ENCODE data around the gene MVP. TPM values are rescaled to one million over a fixed set of nuclear protein-coding genes. Genes with fewer than 3 reads are reported as not detected.

The MVP gene
- total RNA-seq, 1 experiment from 2014 or later = 164 TPM

DNA sequence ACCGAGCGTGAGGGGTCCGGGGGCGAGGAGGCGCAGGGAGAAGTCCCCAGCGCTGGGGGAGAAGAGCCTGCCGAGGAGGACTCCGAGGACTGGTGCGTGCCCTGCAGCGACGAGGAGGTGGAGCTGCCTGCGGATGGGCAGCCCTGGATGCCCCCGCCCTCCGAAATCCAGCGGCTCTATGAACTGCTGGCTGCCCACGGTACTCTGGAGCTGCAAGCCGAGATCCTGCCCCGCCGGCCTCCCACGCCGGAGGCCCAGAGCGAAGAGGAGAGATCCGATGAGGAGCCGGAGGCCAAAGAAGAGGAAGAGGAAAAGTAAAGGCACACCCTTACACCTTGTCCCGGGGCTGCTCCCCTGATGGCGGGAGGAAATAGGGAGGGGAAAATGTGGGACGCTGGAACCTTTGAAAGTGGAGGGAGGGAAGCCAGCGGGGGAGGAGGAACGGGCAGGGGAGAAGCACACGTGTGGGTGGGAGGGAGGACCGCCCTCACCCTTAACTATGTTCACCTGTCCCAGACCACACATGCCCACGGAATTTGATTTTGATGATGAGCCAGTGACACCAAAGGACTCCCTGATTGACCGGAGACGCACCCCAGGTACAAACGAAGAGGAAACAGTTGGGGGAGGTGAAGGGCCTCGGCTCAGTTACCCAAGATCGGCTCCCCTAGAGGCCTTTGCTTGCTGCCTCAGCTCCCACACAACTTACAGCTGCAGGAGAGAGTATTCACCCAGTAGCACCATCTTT is 3.4 kb upstream of the MVP start:
- TF ChIP-seq, protein P1, sequence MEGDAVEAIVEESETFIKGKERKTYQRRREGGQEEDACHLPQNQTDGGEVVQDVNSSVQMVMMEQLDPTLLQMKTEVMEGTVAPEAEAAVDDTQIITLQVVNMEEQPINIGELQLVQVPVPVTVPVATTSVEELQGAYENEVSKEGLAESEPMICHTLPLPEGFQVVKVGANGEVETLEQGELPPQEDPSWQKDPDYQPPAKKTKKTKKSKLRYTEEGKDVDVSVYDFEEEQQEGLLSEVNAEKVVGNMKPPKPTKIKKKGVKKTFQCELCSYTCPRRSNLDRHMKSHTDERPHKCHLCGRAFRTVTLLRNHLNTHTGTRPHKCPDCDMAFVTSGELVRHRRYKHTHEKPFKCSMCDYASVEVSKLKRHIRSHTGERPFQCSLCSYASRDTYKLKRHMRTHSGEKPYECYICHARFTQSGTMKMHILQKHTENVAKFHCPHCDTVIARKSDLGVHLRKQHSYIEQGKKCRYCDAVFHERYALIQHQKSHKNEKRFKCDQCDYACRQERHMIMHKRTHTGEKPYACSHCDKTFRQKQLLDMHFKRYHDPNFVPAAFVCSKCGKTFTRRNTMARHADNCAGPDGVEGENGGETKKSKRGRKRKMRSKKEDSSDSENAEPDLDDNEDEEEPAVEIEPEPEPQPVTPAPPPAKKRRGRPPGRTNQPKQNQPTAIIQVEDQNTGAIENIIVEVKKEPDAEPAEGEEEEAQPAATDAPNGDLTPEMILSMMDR (IDR thresholded peaks at IDR 0.05; ENCODE audit: unreplicated experiment) = no peak
- Mint-ChIP-seq H3K9me3 (ENCODE audit: low read depth, unreplicated experiment) (no peaks in the 10 kb centered on the region), H3K36me3 (ENCODE audit: insufficient read depth, unreplicated experiment) (peaks cover 90% of the 10 kb centered on the region), H3K27ac (ENCODE audit: unreplicated experiment) (peak overlapping the region; percentile 94), H3K27me3 (ENCODE audit: unreplicated experiment) (peaks cover 36% of the 10 kb centered on the region), H3K4me1 (ENCODE audit: low read depth, unreplicated experiment) (peaks cover 42% of the 10 kb centered on the region), H3K4me3 (ENCODE audit: low read depth, unreplicated experiment) (peak overlapping the region; percentile 96)
- CTCF ChIA-PET = interaction anchor here (0.6 to 3.5 kb wide), 15 partner anchors 10 to 169 kb away, joined by 3 to 35 read pairs (median 4); partner anchors contain the start of genes KIF22, MAZ and SEZ6L2
- intact Hi-C loops (cut with micrococcal nuclease; ENCODE audit: unreplicated experiment) = loop anchor here (10.0 kb wide), 1 partner anchor 112 kb away; no protein-coding TSS in a partner anchor
- DNase-seq = peak; percentile 76
- BruUV-seq (replicated peaks) = no TSS peak

DNA sequence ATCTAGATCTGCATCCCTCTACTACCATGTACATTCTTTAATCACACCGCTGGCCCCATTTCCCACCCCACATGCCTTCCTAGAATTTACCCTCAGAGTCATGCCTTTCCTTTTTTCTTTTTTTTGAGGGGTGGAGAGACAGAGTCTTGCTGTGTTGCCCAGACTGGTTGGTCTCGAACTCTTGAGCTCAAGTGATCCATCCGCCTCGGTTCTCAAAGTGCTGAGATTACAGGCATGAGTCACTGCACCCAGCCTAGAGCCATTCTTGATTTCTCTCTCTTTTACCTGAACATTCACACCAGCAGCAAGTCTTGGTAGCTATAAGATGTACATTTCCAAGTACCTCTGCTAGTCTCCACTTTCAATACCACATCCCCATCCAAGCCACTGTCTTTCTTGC is 2.2 kb upstream of the MVP start:
- BruUV-seq (replicated peaks) = no TSS peak
- H3K27me3 Mint-ChIP-seq (ENCODE audit: unreplicated experiment) = peaks cover 24% of the 10 kb centered on the region
- TF ChIP-seq, protein P1 (IDR thresholded peaks at IDR 0.05; ENCODE audit: unreplicated experiment) = no peak
- no peak for DNase-seq
- H3K4me1 Mint-ChIP-seq (ENCODE audit: low read depth, unreplicated experiment) = peaks cover 42% of the 10 kb centered on the region
- no peak overlapping the region for H3K27ac Mint-ChIP-seq (ENCODE audit: unreplicated experiment)
- peak overlapping the region; percentile 52 for H3K4me3 Mint-ChIP-seq (ENCODE audit: low read depth, unreplicated experiment)
- H3K36me3 Mint-ChIP-seq (ENCODE audit: insufficient read depth, unreplicated experiment) = peaks cover 96% of the 10 kb centered on the region
- CTCF ChIA-PET = interaction anchor here (0.7 to 3.5 kb wide), 2 partner anchors 30 to 41 kb away, joined by 3 to 12 read pairs; no protein-coding TSS in a partner anchor
- intact Hi-C loops (cut with micrococcal nuclease; ENCODE audit: unreplicated experiment) = loop anchor here (10.0 kb wide), 1 partner anchor 113 kb away; no protein-coding TSS in a partner anchor
- no peaks in the 10 kb centered on the region for H3K9me3 Mint-ChIP-seq (ENCODE audit: low read depth, unreplicated experiment)

DNA sequence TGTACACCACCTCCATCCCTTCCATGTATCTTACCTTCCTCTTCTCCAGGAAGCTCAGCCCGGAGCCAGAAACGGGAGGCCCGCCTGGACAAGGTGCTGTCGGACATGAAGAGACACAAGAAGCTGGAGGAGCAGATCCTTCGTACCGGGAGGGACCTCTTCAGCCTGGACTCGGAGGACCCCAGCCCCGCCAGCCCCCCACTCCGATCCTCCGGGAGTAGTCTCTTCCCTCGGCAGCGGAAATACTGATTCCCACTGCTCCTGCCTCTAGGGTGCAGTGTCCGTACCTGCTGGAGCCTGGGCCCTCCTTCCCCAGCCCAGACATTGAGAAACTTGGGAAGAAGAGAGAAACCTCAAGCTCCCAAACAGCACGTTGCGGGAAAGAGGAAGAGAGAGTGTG is 756 bp upstream of the MVP start:
- Mint-ChIP-seq H3K4me1 (ENCODE audit: low read depth, unreplicated experiment) (peaks cover 38% of the 10 kb centered on the region), H3K9me3 (ENCODE audit: low read depth, unreplicated experiment) (no peaks in the 10 kb centered on the region), H3K36me3 (ENCODE audit: insufficient read depth, unreplicated experiment) (peaks cover 89% of the 10 kb centered on the region), H3K27me3 (ENCODE audit: unreplicated experiment) (peaks cover 10% of the 10 kb centered on the region), H3K4me3 (ENCODE audit: low read depth, unreplicated experiment) (peak overlapping the region; percentile 92), H3K27ac (ENCODE audit: unreplicated experiment) (peak overlapping the region; percentile 69)
- no TSS peak for BruUV-seq (replicated peaks)
- intact Hi-C loops (cut with micrococcal nuclease; ENCODE audit: unreplicated experiment) = loop anchor here (10.0 kb wide), 1 partner anchor 115 kb away; no protein-coding TSS in a partner anchor
- CTCF ChIA-PET = interaction anchor here (0.6 to 3.8 kb wide), 4 partner anchors 28 to 846 kb away, joined by 4 to 19 read pairs (median 6); partner anchors contain the start of gene KIF22
- no peak for DNase-seq
- TF ChIP-seq, protein P1 (IDR thresholded peaks at IDR 0.05; ENCODE audit: unreplicated experiment) = no peak

DNA sequence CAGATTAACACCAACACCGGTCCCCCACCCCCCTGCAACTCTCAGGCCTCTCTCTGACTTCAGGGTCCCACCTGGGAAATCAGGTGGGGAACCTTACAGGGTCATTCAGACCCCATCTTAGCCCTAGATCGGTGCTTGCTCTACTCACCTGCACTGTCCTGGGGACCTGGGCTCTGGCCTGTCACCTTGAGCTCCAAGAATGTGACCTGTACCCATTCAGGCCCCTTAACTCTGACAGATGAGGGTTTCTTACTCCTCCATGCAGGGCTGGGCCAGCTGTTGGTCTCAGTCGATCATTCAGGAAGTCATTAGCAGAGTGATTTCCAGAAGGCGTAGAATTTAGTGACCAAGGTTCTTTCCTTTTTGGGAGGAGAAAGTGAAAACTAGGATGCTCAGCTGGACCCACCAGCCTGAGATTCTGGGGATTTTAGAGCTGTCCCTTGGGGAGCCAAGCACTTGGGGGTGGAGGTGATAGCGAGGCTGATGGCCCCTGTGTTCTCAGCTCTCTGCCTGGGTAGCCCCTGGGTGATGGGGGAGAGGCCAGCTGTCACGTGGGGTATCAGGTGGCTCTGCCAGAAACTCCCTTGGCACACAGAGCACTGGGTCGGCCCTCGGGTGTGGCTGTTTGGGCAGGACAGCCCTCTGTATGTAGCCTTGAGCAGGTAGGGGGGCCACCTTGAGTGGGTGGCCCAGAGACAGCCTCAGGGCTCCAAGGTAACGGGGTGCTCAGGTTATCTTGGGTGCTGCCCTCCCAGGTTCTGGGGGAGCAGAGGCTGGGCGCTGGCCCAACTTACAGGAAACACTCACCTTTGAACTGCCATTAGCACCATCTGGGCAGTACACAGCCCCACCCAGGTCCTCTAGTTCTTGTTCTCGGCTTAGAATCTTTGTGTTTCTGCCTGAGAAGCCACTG is 724 bp downstream of the MVP start:
- H3K4me3 Mint-ChIP-seq (ENCODE audit: low read depth, unreplicated experiment) = peak overlapping the region; percentile 92
- peak; percentile 81 for DNase-seq
- H3K36me3 Mint-ChIP-seq (ENCODE audit: insufficient read depth, unreplicated experiment) = peaks cover 87% of the 10 kb centered on the region
- intact Hi-C loops (cut with micrococcal nuclease; ENCODE audit: unreplicated experiment) = loop anchor here (2.0 to 10.0 kb wide), 5 partner anchors 28 to 201 kb away; partner anchors contain the start of genes ASPHD1, C16orf92 and CDIPT
- H3K27me3 Mint-ChIP-seq (ENCODE audit: unreplicated experiment) = no peaks in the 10 kb centered on the region
- TF ChIP-seq, protein P1 (IDR thresholded peaks at IDR 0.05; ENCODE audit: unreplicated experiment) = no peak
- H3K27ac Mint-ChIP-seq (ENCODE audit: unreplicated experiment) = peak overlapping the region; percentile 95
- H3K9me3 Mint-ChIP-seq (ENCODE audit: low read depth, unreplicated experiment) = no peaks in the 10 kb centered on the region
- TSS peak; percentile 81 for BruUV-seq (replicated peaks)
- H3K4me1 Mint-ChIP-seq (ENCODE audit: low read depth, unreplicated experiment) = peaks cover 40% of the 10 kb centered on the region
- CTCF ChIA-PET = interaction anchor here (0.7 to 3.8 kb wide), 8 partner anchors 9 to 256 kb away, joined by 3 to 19 read pairs (median 4); partner anchors contain the start of gene KIF22
